PFSK-1 (cell line): ENCODE results near the gene PRKCE.

Experiments used
- FOXP2 ChIP-seq: optimal IDR thresholded peaks from 2 replicates; pipeline ENCODE3; 2011; ENCODE audit warnings: borderline replicate concordance, control low read depth, inconsistent platforms; ENCODE audit not compliant: insufficient read depth; ENCODE audit errors: extremely low read length, extremely low read depth
- POLR2AphosphoS5 ChIP-seq: IDR thresholded peaks from 2 replicates; pipeline ENCODE4 v1.6.1; 2012; ENCODE audit warnings: low read depth, mild to moderate bottlenecking, control low read depth, low read length, moderate library complexity
- REST ChIP-seq, 2 experiments: IDR thresholded peaks; 2 replicates each; pipeline versions ENCODE4 v1.6.1 to v1.8.0; 2011 to 2012; ENCODE audit warnings: low read depth in 2 of 2, low read length in 2 of 2, control low read depth in 1 of 2, inconsistent platforms in 1 of 2, mild to moderate bottlenecking in 1 of 2, moderate library complexity in 1 of 2; ENCODE audit not compliant: insufficient read depth in 1 of 2
- SIN3A ChIP-seq: IDR thresholded peaks from 2 replicates; pipeline ENCODE4 v1.6.1; 2012; ENCODE audit warnings: mild to moderate bottlenecking, low read length, moderate library complexity, borderline replicate concordance; ENCODE audit not compliant: insufficient read depth
- TAF1 ChIP-seq: IDR thresholded peaks from 2 replicates; pipeline ENCODE4 v1.6.1; 2012; ENCODE audit warnings: low read length, control low read depth, borderline replicate concordance; ENCODE audit not compliant: insufficient read depth

Gene PRKCE

GRCh38 chr2:45982096-45982495 lies 330.6 kb downstream of the PRKCE start:
- TF ChIP-seq SIN3A (no peak), FOXP2 (no peak), POLR2AphosphoS5 (no peak), REST (IDR thresholded peaks at IDR 0.05; ENCODE audit: insufficient read depth in 1 of 2, low read depth in 2 of 2, low read length in 2 of 2) (no peak), TAF1 (no peak)

- TF ChIP-seq TAF1: no peak
- TF ChIP-seq SIN3A: no peak
- no peak for TF ChIP-seq REST (IDR thresholded peaks at IDR 0.05; ENCODE audit: insufficient read depth in 1 of 2, low read depth in 2 of 2, low read length in 2 of 2)
- no peak for TF ChIP-seq POLR2AphosphoS5
- TF ChIP-seq FOXP2: no peak
Measured at GRCh38 chr2:45983213-45983612, 331.7 kb downstream of the PRKCE start.

GRCh38 chr2:45984366-45984765 lies 332.9 kb downstream of the PRKCE start:
- TF ChIP-seq FOXP2 (no peak), POLR2AphosphoS5 (no peak), REST (IDR thresholded peaks at IDR 0.05; ENCODE audit: insufficient read depth in 1 of 2, low read depth in 2 of 2, low read length in 2 of 2) (no peak), TAF1 (no peak), SIN3A (no peak)

GRCh38 chr2:45984896-45985473 lies 333.5 kb downstream of the PRKCE start:
- no peak for TF ChIP-seq POLR2AphosphoS5
- TF ChIP-seq REST (IDR thresholded peaks at IDR 0.05; ENCODE audit: insufficient read depth in 1 of 2, low read depth in 2 of 2, low read length in 2 of 2): no peak
- TF ChIP-seq SIN3A: no peak
- no peak for TF ChIP-seq FOXP2
- no peak for TF ChIP-seq TAF1

GRCh38 chr2:45986509-45986908 lies 335.0 kb downstream of the PRKCE start:
- TF ChIP-seq REST (IDR thresholded peaks at IDR 0.05; ENCODE audit: insufficient read depth in 1 of 2, low read depth in 2 of 2, low read length in 2 of 2) (no peak), SIN3A (no peak), TAF1 (no peak), FOXP2 (no peak), POLR2AphosphoS5 (no peak)
